MM.1S (cell line): ENCODE measurements around the gene ARHGEF10L.

Experiments used
- CTCF ChIP-seq: fragments of 300-600 bp; sonication (generic); IDR thresholded peaks from 2 replicates; pipeline ENCODE4 v1.5.1; 2016; ENCODE audit warnings: antibody characterized with exemption, low read length, mixed read lengths
- EZH2 ChIP-seq: fragments of 300-600 bp; sonication (generic); optimal IDR thresholded peaks from 2 replicates; pipeline ENCODE3; 2017; ENCODE audit warnings: low read depth, mild to moderate bottlenecking, antibody characterized with exemption, low read length, mixed read lengths

DNA sequence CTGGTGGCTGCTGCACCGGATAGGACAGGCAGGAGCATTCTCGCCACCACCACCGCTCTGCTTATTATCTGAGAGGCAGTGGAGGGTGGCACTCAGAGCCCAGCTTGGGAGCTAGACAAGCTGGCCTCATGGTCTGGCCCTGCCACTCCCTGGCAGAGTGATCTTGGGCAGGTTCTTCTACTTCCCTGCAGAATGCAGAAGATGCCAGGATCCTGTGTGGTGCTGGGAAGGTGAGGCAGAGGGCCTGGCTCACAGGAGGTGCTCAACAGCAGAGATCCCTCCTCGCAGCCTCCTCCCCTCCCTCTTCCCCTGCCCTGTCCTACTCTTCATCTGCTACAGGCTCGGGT is 60.4 kb downstream of the ARHGEF10L start:
- TF ChIP-seq CTCF (no peak), EZH2 (no peak)
